GM12891 (cell line): ENCODE data around the gene ABCA2.
"Not testable (repeated sequence)": the region's sequence is repeated elsewhere in the genome, so short reads cannot be mapped to it uniquely, and the experiment has no call there.

ENCODE experiments used
- DNase-seq: peaks from one replicate; pipeline ENCODE4 v3.0.0; 2011; ENCODE audit warnings: low spot score; ENCODE audit not compliant: insufficient read length
- FAIRE-seq: peaks from 2 replicates; lab custom pipeline; 2011; peaks lifted over from hg19 to GRCh38; lab: Jason Lieb, UNC
- PAX5 ChIP-seq: IDR thresholded peaks from 2 replicates; pipeline ENCODE4 v1.6.1; 2011; ENCODE audit warnings: low read length, moderate library complexity, mild to moderate bottlenecking; ENCODE audit not compliant: insufficient read depth, severe bottlenecking
- POLR2A ChIP-seq: IDR thresholded peaks from 2 replicates; pipeline ENCODE4 v1.6.1; 2011; ENCODE audit warnings: low read depth, low read length, control low read depth
- POLR2AphosphoS5 ChIP-seq: IDR thresholded peaks from 2 replicates; pipeline ENCODE4 v1.6.1; 2011; ENCODE audit warnings: low read depth, low read length, control low read depth
- POU2F2 ChIP-seq: IDR thresholded peaks from 2 replicates; pipeline ENCODE4 v1.6.1; 2011; ENCODE audit warnings: low read depth, mild to moderate bottlenecking, control low read depth, low read length, moderate library complexity
- SPI1 ChIP-seq: IDR thresholded peaks from 2 replicates; pipeline ENCODE4 v1.6.1; 2011; ENCODE audit warnings: low read depth, low read length, control low read depth
- TAF1 ChIP-seq: IDR thresholded peaks from 2 replicates; pipeline ENCODE4 v1.6.1; 2011; ENCODE audit warnings: low read depth, low read length, control low read depth

ABCA2 gene

DNA sequence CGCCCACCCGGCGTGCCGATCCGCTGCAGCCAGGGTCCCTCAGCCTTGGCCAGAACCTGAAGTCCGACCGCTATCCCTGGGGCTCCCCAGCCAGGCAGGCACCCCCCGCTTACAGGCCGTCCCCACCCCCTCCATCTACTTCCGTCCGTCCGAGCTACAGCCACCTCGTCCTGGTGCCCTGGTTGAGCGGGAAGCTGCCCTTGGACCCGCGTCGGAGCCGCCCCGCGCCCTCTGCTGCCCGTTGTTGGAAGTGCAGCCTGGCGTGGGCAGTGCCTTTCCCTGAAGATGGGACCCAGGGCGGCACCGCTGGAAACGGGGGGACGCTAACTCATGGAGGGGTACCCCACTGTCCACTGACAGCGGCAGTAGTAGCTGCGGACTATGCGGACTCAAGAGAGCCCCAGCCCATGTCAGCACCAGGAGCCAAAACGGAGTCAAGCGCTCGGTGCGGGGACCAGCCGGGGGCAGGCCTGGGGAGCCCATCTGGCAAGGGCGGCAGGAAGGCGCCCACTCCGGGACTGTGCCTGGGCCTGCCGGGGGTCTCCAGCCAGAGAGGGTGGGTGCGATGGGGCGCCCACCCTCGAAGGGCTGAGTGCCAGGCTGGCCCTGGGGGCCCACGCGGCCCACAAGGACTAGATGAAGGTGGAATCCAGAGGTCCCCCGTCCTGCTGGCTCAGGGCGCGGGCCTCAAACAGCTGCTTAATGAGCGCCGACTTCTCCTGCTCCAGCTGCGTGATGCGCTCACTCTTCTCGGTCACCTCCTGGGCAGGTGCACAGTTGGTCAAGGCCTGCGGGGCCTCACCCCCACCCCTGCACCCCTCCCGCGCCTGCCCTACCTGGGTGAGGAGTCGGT, 36.2 kb upstream of the ABCA2 start:
- DNase-seq (no peak), FAIRE-seq (peak; percentile 90)
- TF ChIP-seq PAX5 = no peak
- no peak for TF ChIP-seq POLR2A
- no peak for TF ChIP-seq POU2F2
- no peak for TF ChIP-seq SPI1
- TF ChIP-seq TAF1 = no peak
- no peak for TF ChIP-seq POLR2AphosphoS5

DNA sequence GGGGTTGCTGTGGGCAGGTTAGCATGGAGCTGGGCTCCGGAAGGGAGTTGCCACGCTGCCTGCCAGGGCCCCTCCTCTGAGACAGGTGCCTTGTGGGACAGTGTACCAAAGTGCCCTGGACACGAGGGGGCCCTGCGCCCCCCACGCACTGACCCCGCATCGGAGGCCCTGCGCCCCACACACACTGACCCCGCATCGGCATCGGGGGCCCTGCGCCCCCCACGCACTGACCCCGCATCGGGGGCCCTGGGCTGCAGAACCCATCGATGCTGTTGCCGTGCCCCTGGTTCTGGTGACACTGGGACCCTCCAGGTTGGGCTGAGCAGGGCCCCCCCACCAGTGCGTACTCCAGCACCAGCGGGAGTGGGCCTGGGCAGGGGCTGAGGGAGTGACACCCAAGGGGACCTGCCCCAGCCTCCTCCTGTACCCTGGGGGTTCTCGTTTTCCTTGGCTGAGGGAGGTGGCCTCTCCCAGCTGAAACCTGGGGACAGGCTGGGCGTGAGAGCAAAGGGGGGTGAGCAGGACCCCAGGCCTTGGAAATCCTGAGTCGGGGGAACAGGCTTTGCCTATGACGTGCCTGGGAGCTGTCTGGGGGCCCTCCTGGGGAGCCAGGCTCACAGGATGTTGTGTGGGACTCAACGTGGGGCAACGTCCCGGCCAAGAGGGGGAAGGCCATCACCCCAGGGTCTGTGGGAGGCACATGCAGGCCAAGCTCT, 35.4 kb upstream of the ABCA2 start:
- DNase-seq = no peak
- no peak for TF ChIP-seq POLR2AphosphoS5
- TF ChIP-seq PAX5 = no peak
- no peak for TF ChIP-seq SPI1
- TF ChIP-seq POLR2A = no peak
- TF ChIP-seq POU2F2 = no peak
- TF ChIP-seq TAF1 = no peak
- no peak for FAIRE-seq

DNA sequence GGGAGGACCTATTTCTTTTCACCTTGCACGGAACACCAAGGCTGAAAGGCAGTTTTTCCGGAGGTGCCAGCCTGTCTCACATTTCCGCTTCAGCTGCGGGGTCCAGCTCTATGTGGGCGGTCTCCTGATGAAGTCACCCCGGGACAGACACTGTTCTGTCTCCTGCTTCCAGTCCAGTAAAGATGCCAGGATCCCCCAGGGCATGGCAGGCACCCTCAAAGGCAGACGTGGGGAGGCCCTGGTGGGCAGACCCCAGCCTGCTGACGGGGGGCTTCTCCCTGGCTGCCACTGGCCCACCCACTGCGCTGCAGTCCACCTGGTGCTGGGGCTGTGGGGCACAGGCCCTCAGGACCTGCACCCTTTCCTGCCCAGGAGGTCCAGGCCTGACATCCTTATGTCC, 34.8 kb upstream of the ABCA2 start:
- DNase-seq, FAIRE-seq: not testable (repeated sequence)

DNA sequence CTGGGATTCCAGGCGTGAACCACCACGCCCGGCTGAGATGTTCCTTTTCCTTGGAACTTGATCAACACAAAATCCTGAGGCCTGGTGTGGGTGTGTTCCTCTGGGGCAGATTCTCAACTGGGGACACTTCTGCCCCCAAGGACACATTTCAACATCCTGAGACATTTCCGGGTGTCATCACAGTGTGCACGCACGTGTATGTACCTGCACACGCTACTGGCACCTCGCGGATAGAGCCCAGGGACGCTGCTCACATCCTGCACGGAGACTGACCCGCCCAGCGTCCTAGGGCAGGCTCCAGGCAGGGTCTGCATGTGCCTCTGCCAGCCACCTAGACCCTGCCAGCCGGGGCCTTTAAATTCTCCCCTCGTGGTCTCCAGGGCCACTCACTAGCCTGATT, 34.3 kb upstream of the ABCA2 start:
- FAIRE-seq = no peak
- no peak for TF ChIP-seq POLR2AphosphoS5
- DNase-seq = no peak

DNA sequence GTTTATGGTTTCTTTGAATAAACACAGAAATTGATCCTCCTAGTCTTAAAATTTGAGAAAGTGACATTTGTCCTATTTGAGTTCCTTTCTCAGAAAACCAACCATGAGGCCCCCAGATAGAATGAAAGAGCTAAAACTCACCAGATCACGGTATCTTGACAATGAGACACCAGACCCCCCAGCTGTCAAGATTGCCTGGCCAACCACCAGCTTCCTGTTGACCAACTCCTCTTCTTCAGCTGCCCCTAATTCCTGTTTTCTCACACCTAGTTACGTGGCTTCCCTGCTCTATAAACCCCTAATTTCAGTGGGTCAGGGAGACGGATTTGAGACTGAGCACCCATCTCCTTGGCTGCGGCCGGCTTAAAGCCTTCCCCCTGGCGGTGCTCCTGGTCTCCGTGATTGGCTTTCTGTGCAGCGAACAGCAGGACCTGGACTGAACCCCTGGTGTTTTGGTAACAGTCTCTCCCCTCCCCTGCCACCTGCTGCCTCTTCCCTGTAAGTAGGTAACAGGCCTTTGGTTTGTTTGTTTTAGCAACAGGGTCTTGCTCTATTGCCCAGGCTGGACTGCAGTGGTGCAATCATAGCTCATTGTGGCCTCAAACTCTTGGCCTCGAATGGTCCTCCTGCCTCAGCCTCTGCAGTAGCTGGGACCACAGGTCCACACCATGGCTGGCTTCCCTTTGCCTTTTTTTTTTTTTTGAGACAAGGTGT, 30.6 kb upstream of the ABCA2 start:
- FAIRE-seq = no peak
- no peak for DNase-seq
- TF ChIP-seq POLR2A (no peak), PAX5 (no peak), POU2F2 (no peak), SPI1 (no peak), TAF1 (no peak), POLR2AphosphoS5 (no peak)

DNA sequence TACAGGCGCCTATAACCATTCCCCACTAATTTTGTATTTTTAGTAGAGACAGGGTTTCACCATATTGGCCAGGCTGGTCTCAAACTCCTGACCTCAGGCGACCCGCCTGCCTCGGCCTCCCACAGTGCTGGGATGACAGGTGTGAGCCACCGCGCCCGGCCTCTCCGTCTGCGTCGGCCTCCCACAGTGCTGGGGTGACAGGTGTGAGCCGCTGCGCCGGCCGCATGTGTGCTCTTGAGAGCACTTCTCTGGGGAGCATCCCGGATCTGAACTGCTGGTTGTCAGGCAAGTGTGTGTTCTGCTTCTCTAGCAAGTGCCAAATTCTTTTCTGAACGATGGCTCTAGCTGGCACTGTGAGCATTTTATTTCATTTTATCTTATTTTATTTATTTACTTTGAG, 29.5 kb upstream of the ABCA2 start:
- DNase-seq (no peak), FAIRE-seq (no peak)
- TF ChIP-seq POU2F2 = no peak
- no peak for TF ChIP-seq SPI1
- no peak for TF ChIP-seq POLR2A
- TF ChIP-seq POLR2AphosphoS5 = no peak
- no peak for TF ChIP-seq PAX5
- TF ChIP-seq TAF1 = no peak

DNA sequence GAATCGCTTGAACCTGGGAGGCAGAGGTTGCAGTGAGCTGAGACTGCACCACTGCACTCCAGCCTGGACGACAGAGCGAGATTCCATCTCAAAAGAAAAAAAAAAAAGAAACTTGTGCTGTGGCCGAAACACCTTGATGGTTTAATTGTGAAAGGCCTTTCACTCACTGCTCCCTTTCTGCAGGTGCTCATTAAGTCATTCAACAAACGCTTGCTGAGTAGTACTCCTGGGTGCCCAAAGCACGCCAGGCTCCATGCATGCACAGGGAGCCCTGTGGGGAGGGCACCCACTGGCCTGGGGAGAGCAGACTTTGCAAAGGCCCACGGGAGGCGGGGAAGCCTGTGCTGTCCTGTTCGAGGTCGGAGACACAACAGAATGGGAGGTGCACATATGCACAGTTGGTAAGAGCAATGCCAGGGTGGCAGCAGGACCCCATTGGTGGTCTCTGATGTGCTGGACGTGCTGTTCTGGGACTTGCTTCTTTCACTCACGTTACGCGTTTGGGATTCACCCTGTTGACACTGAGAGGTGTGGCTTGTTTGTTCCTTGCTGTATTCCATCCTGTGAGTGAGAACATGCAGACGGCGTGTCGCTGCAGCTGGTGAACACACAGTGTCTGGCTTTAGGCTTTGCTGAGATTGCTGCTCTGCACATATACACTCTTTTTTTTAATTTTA, 28.8 kb upstream of the ABCA2 start:
- FAIRE-seq (no peak), DNase-seq (no peak)
- TF ChIP-seq POLR2A (no peak), TAF1 (no peak), SPI1 (no peak), POU2F2 (no peak), POLR2AphosphoS5 (no peak), PAX5 (no peak)

DNA sequence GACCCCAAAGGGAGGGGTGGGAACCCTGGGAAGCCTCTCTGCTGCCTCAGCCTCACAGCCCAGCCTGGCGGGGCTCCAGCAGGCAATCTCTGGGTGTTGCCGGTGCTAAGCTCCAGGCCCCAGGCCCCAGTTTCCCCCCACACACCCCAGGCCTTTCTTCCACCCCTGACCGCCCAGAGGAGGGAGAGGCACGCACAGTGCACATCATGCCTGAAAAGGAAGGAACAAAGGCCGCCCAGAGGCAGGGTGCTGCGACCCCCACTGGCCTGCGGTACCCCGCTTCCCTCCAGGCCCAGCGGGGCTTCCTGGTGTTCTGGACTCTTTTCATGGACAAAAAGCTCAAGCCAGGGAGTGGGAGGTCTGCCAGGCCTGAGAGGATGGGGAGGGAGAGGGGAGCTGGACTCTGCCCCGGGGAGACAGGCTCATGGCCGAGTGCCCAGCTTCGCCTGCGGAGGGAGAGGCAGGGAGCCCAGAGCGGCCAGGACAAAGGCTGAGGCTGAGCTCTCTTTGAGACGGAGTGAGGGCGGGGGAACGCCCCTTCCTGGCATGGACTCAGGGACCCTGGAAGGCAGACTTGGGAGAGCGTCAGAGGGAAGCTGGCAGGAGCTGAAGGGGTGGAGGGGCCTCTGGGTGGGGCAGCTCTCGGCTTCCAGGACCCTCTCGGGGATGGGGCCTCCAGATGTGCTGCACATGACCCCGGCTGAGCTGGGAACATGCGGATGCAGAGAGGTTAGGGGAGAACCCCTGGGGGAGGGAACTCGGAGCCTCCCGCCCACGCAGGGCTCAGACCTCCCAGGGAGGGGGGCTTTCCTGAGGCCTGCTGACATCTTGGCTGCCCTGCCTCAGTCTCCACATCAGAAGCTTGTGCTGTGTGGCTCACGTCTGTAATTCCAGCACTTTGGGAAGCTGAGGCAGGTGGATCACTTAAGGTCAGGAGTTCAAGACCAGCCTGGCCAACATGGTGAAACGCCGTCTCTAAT, 27.6 kb upstream of the ABCA2 start:
- no peak for FAIRE-seq
- DNase-seq = no peak
- TF ChIP-seq POU2F2 (no peak), TAF1 (no peak), POLR2A (no peak), SPI1 (no peak), POLR2AphosphoS5 (no peak), PAX5 (no peak)
